Measurements from ENCODE around the gene THBD. TPM values are rescaled to one million over a fixed set of nuclear protein-coding genes. Genes with fewer than 3 reads are reported as not detected.
"Not testable (repeated sequence)": the region's sequence is repeated elsewhere in the genome, so short reads cannot be mapped to it uniquely, and the experiment has no call there.

THBD gene
- total RNA-seq, 1 experiment from 2014 or later = 0.28 TPM

GRCh38 chr20:23027721-23028120 lies 21.8 kb downstream of the THBD start:
- Mint-ChIP-seq H3K4me3 (no peak overlapping the region), H3K4me1 (peaks cover 0 to 8% of the 10 kb centered on the region in 2 experiments; a peak in 3 of 4 replicates), H3K9me3 (no peaks in the 10 kb centered on the region), H3K36me3 (ENCODE audit: insufficient read depth in 1 of 3, low read depth in 3 of 3) (no peaks in the 10 kb centered on the region), H3K27ac (no peak overlapping the region), H3K27me3 (ENCODE audit: low read depth) (peaks cover 29% of the 10 kb centered on the region)
- Histone ChIP-seq H3K4ac (ENCODE audit: low read depth, low read length) (no peak overlapping the region), H3K18ac (ENCODE audit: insufficient read length, low read depth, low read length) (no peak overlapping the region), H3K9ac (ENCODE audit: extremely low read depth, insufficient read length, low read length) (no peak overlapping the region), H4K20me1 (ENCODE audit: control insufficient read depth, insufficient read depth, insufficient read length) (no peaks in the 10 kb centered on the region), H3K79me2 (ENCODE audit: insufficient read depth, low read length) (no peaks in the 10 kb centered on the region), H2AFZ (ENCODE audit: low read length) (no peak overlapping the region), H3K56ac (ENCODE audit: insufficient read length, low read depth, low read length) (no peak overlapping the region), H2BK15ac (ENCODE audit: low read depth, low read length) (no peak overlapping the region), H3T11ph (ENCODE audit: low read length) (no peak overlapping the region), H3K23me2 (ENCODE audit: insufficient read length, low read depth, low read length, poor library complexity, severe bottlenecking) (no peaks in the 10 kb centered on the region), H3K79me1 (ENCODE audit: insufficient read depth, low read depth, low read length, poor library complexity, severe bottlenecking) (no peaks in the 10 kb centered on the region), H2BK20ac (ENCODE audit: low read depth, low read length, poor library complexity, severe bottlenecking) (no peak overlapping the region), H3K4me2 (ENCODE audit: insufficient read depth, insufficient read length, low read length) (no peak overlapping the region), H4K91ac (ENCODE audit: insufficient read length, low read depth, low read length) (no peak overlapping the region), H2AK5ac (ENCODE audit: insufficient read length, low read length) (no peak overlapping the region), H4K5ac (ENCODE audit: insufficient read length, low read depth, low read length) (no peak overlapping the region), H3K9me3 (ENCODE audit: control insufficient read depth, low read depth, low read length) (no peaks in the 10 kb centered on the region), H3K14ac (ENCODE audit: insufficient read depth, low read length) (no peak overlapping the region), H3K4me1 (ENCODE audit: insufficient read depth, low read length) (no peaks in the 10 kb centered on the region), H3K23ac (ENCODE audit: insufficient read length, low read depth, low read length) (no peak overlapping the region), H4K8ac (replicated peaks; ENCODE audit: insufficient read length, low read depth, low read length) (no peak overlapping the region), H2BK120ac (ENCODE audit: low read depth, low read length, poor library complexity, severe bottlenecking) (no peak overlapping the region), H3K27ac (ENCODE audit: insufficient read length, low read depth, low read length) (no peak overlapping the region), H2BK5ac (ENCODE audit: insufficient read length, low read length) (no peak overlapping the region), H3K27me3 (ENCODE audit: insufficient read depth, low read length) (no peaks in the 10 kb centered on the region), H2BK12ac (ENCODE audit: insufficient read length, low read depth, low read length) (no peak overlapping the region)
- no peak for DNase-seq
- no CpG with 5 or more reads among the region's 1 CpG for WGBS (ENCODE audit: extremely low coverage, insufficient read length, low lambda C conversion rate)
- TF ChIP-seq CTCF (conservative IDR thresholded peaks at IDR 0.05) = no peak

- not testable (repeated sequence) for H3K9ac ChIP-seq (ENCODE audit: extremely low read depth, insufficient read length, low read length); H3K4me3 Mint-ChIP-seq
Measured at GRCh38 chr20:23025503-23025902, 24.0 kb downstream of the THBD start.

More at GRCh38 chr20:23025503-23025902, 24.0 kb downstream of the THBD start:
- not testable (repeated sequence) for H4K91ac ChIP-seq (ENCODE audit: insufficient read length, low read depth, low read length); H3K27ac ChIP-seq (ENCODE audit: insufficient read length, low read depth, low read length); H3K4me1 Mint-ChIP-seq; H2BK5ac ChIP-seq (ENCODE audit: insufficient read length, low read length); H2AFZ ChIP-seq (ENCODE audit: low read length); H3K79me1 ChIP-seq (ENCODE audit: insufficient read depth, low read depth, low read length, poor library complexity, severe bottlenecking); H4K5ac ChIP-seq (ENCODE audit: insufficient read length, low read depth, low read length); H2AK5ac ChIP-seq (ENCODE audit: insufficient read length, low read length); H3K18ac ChIP-seq (ENCODE audit: insufficient read length, low read depth, low read length); H3T11ph ChIP-seq (ENCODE audit: low read length); H4K20me1 ChIP-seq (ENCODE audit: control insufficient read depth, insufficient read depth, insufficient read length); H4K8ac ChIP-seq (replicated peaks; ENCODE audit: insufficient read length, low read depth, low read length); H3K4me1 ChIP-seq (ENCODE audit: insufficient read depth, low read length); H3K23me2 ChIP-seq (ENCODE audit: insufficient read length, low read depth, low read length, poor library complexity, severe bottlenecking); DNase-seq; H2BK20ac ChIP-seq (ENCODE audit: low read depth, low read length, poor library complexity, severe bottlenecking); H3K9me3 Mint-ChIP-seq; H3K79me2 ChIP-seq (ENCODE audit: insufficient read depth, low read length); H3K14ac ChIP-seq (ENCODE audit: insufficient read depth, low read length); H3K23ac ChIP-seq (ENCODE audit: insufficient read length, low read depth, low read length); H3K56ac ChIP-seq (ENCODE audit: insufficient read length, low read depth, low read length); H3K4me2 ChIP-seq (ENCODE audit: insufficient read depth, insufficient read length, low read length); H3K36me3 Mint-ChIP-seq (ENCODE audit: insufficient read depth in 1 of 3, low read depth in 3 of 3); H2BK15ac ChIP-seq (ENCODE audit: low read depth, low read length); H3K9me3 ChIP-seq (ENCODE audit: control insufficient read depth, low read depth, low read length); H2BK12ac ChIP-seq (ENCODE audit: insufficient read length, low read depth, low read length); H3K4ac ChIP-seq (ENCODE audit: low read depth, low read length); H3K27me3 ChIP-seq (ENCODE audit: insufficient read depth, low read length); H2BK120ac ChIP-seq (ENCODE audit: low read depth, low read length, poor library complexity, severe bottlenecking)
- WGBS (ENCODE audit: extremely low coverage, insufficient read length, low lambda C conversion rate) = no CpG with 5 or more reads among the region's 14 CpGs
- Mint-ChIP-seq H3K27me3 (ENCODE audit: low read depth) (peaks cover 16% of the 10 kb centered on the region), H3K27ac (peak overlapping the region in 1 of 3 experiments; percentile 65; a peak in 1 of 7 replicates)
